ENCODE measurements around the gene CLEC4F. TPM values are rescaled to one million over a fixed set of nuclear protein-coding genes. Genes with fewer than 3 reads are reported as not detected.

Gene CLEC4F
- total and polyA plus RNA-seq, 2 of the 13 experiments (the other 11 are each of a cell fraction or from before 2014, with no cell fraction given) = 0.12 to 0.13 TPM

- TF ChIP-seq PAXIP1 (CRISPR knock-in tag; conservative IDR thresholded peaks at IDR 0.05) (peak; percentile 99), ZMYM4 (CRISPR knock-in tag; IDR thresholded peaks at IDR 0.05) (peak; percentile 79), HHEX (CRISPR knock-in tag; IDR thresholded peaks at IDR 0.05) (peak; percentile 96), KAT8 (CRISPR knock-in tag; IDR thresholded peaks at IDR 0.05) (peak; percentile 86), KLF9 (CRISPR knock-in tag; IDR thresholded peaks at IDR 0.05; ENCODE audit: low read depth) (peak; percentile 70; the same call in 1 of the 2 replicates), ZNF792 (CRISPR knock-in tag; IDR thresholded peaks at IDR 0.05) (peak; percentile 81; the same call in 1 of the 2 replicates), ZNF703 (CRISPR knock-in tag; IDR thresholded peaks at IDR 0.05; ENCODE audit: borderline replicate concordance) (peak; percentile 81; the same call in 1 of the 2 replicates), DZIP1 (CRISPR knock-in tag; IDR thresholded peaks at IDR 0.05) (no peak), GTF3A (CRISPR knock-in tag; conservative IDR thresholded peaks at IDR 0.05) (peak; percentile 35; the same call in 1 of the 2 replicates), CBFB (CRISPR knock-in tag; IDR thresholded peaks at IDR 0.05) (peak; percentile 87), PAX8 (CRISPR knock-in tag; IDR thresholded peaks at IDR 0.05; ENCODE audit: borderline replicate concordance) (no peak), HDAC1 (CRISPR knock-in tag; IDR thresholded peaks at IDR 0.05) (peak; percentile 88), PBX3 (CRISPR knock-in tag; IDR thresholded peaks at IDR 0.05; ENCODE audit: borderline replicate concordance) (no peak), NFYC (CRISPR knock-in tag; IDR thresholded peaks at IDR 0.05) (peak; percentile 44; the same call in 1 of the 2 replicates), RXRB (CRISPR knock-in tag; IDR thresholded peaks at IDR 0.05; ENCODE audit: borderline replicate concordance) (peak; percentile 99), ZNF18 (CRISPR knock-in tag; IDR thresholded peaks at IDR 0.05; ENCODE audit: insufficient replicate concordance) (no peak), ZNF878 (CRISPR knock-in tag; IDR thresholded peaks at IDR 0.05) (peak; percentile 83; the same call in 1 of the 2 replicates), HNRNPL (IDR thresholded peaks at IDR 0.05; ENCODE audit: low read depth, low read length) (0 out of 2 replicates have a peak, but pooled peaks have one; percentile 46), ZFP62 (CRISPR knock-in tag; IDR thresholded peaks at IDR 0.05) (no peak)
Measured at GRCh38 chr2:70807102-70807827, 13.1 kb downstream of the CLEC4F start (continued).

Measured in HepG2 (cell line).